Fibroblast of lung (primary cell): ENCODE data around the gene LRRC8E. TPM values are rescaled to one million over a fixed set of nuclear protein-coding genes. Genes with fewer than 3 reads are reported as not detected.

Source experiments
- DNase-seq, 2 donors: peaks; one replicate each; pipeline versions ENCODE4 v3.0.0 to v3.0.0-alpha.2; 2010; ENCODE audit warnings: low read depth in 2 of 2
- H2AFZ ChIP-seq: 2 replicates; pipeline ENCODE4 v1.5.1; 2012; ENCODE audit warnings: low read length, control low read depth, inconsistent platforms
- H3K27ac ChIP-seq: 2 replicates; pipeline ENCODE4 v1.5.1; 2011; ENCODE audit warnings: low read length, control low read depth; ENCODE audit not compliant: insufficient read depth
- H3K27me3 ChIP-seq: 2 replicates; pipeline ENCODE4 v1.5.1; 2011; ENCODE audit warnings: mild to moderate bottlenecking, low read length; ENCODE audit not compliant: control insufficient read depth, insufficient read depth
- H3K36me3 ChIP-seq: 2 replicates; pipeline ENCODE4 v1.5.1; 2011; ENCODE audit warnings: low read length; ENCODE audit not compliant: control insufficient read depth, insufficient read depth
- H3K4me1 ChIP-seq: 2 replicates; pipeline ENCODE4 v1.5.1; 2011; ENCODE audit warnings: low read length; ENCODE audit not compliant: control insufficient read depth, insufficient read depth; ENCODE audit errors: extremely low read depth
- H3K4me2 ChIP-seq: 2 replicates; pipeline ENCODE4 v1.5.1; 2011; ENCODE audit warnings: low read length, control low read depth; ENCODE audit not compliant: insufficient read depth; ENCODE audit errors: extremely low read depth
- H3K4me3 ChIP-seq, 4 experiments: fragments of 200-600 bp in 1 of 4; sonication (generic) in 1 of 4; replicated peaks in 1 of 4; 2 replicates each; pipeline ENCODE4 v1.5.1; 2011 to 2016; ENCODE audit warnings: low read length in 4 of 4, low read depth in 3 of 4, mild to moderate bottlenecking in 3 of 4, control low read depth in 2 of 4, inconsistent platforms in 1 of 4, mixed read lengths in 1 of 4; ENCODE audit not compliant: insufficient read depth in 1 of 4; ENCODE audit errors: control extremely low read depth in 1 of 4
- H3K79me2 ChIP-seq: 2 replicates; pipeline ENCODE4 v1.5.1; 2012; ENCODE audit warnings: mild to moderate bottlenecking, low read length, inconsistent platforms; ENCODE audit not compliant: control insufficient read depth, insufficient read depth
- H3K9ac ChIP-seq: 2 replicates; pipeline ENCODE4 v1.5.1; 2011; ENCODE audit warnings: mild to moderate bottlenecking, low read length, control low read depth; ENCODE audit not compliant: insufficient read depth
- H3K9me3 ChIP-seq: 2 replicates; pipeline ENCODE4 v1.5.1; 2012; ENCODE audit warnings: low read depth, low read length; ENCODE audit not compliant: control insufficient read depth, insufficient read depth
- H4K20me1 ChIP-seq: 2 replicates; pipeline ENCODE4 v1.5.1; 2011; ENCODE audit warnings: low read length; ENCODE audit not compliant: control insufficient read depth, insufficient read depth; ENCODE audit errors: extremely low read depth
- EZH2 ChIP-seq: IDR thresholded peaks from 2 replicates; pipeline ENCODE4 v1.5.1; 2012; ENCODE audit warnings: low read length, control low read depth, mild to moderate bottlenecking; ENCODE audit errors: missing control alignments
- polyA plus RNA-seq, 2 donors: library from polyadenylated mRNA; depleted of rRNA in 1 of 2; stranded (reverse) in 1 of 2; unstranded in 1 of 2; fragments of >200 nt; gene quantifications; 2 replicates each; pipeline ENCODE4 v1.2.1, GENCODE V29; 2011 to 2012; ENCODE audit warnings: missing spikeins in 1 of 2
- total RNA-seq: library from RNA; depleted of rRNA; stranded (reverse); fragments of >200 nt; gene quantifications from 2 replicates; pipeline ENCODE4 v1.2.1, GENCODE V29; 2014
- TF ChIP-seq, protein P1 (sequence below), 2 donors: IDR thresholded peaks in 1 of 2; conservative IDR thresholded peaks in 1 of 2; 1 replicate in 1 of 2; 2 replicates in 1 of 2; pipeline ENCODE4 v1.5.1; 2011 to 2012; ENCODE audit warnings: low read length in 2 of 2, control low read depth in 1 of 2, inconsistent platforms in 1 of 2, low read depth in 1 of 2, mild to moderate bottlenecking in 1 of 2

Gene LRRC8E
- total and polyA plus RNA-seq, 2 donors (not counting 1 experiment from before 2014, with no cell fraction given), result 3.0 to 3.7 TPM

DNA sequence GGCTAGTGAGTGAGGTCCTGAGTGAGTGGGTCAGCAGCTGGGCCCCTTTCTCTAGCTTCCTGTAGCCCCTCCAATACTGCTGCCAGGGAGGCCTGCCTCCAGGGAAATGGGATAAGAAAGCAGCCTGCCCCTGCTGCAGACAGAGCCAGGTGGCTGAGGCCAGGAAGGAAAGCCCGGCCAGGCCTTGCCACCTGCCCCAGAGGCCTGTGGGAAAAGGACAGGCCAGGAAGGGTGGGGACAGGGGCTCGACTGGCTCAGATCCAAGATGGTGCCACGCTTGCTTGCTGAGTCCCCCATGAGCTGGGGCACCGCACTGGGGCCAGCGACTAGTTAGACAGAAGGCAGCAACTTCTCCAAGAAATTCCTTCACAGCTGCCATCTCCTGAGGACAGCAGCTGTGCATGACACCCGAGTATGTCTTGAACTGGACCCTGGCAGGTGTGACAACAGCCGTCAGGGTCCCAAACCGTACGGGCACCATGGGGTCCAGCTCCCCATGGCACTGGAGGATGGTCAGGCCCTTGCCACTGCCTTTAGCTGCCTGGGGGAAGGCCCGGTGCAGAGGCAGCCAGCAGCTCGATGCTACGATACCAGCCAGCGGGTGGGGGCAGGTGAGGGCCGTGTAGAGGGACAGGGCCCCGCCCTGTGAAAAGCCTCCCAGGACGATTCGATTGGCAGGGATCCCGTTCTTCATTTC is 9.1 kb upstream of the LRRC8E start:
- Histone ChIP-seq H3K79me2 (no peaks in the 10 kb centered on the region), H3K27ac (no peak overlapping the region), H3K9ac (no peak overlapping the region), H3K36me3 (no peaks in the 10 kb centered on the region), H3K9me3 (no peaks in the 10 kb centered on the region), H4K20me1 (no peaks in the 10 kb centered on the region), H3K4me3 (no peak overlapping the region), H3K27me3 (peaks cover 7% of the 10 kb centered on the region), H3K4me1 (no peaks in the 10 kb centered on the region), H2AFZ (no peak overlapping the region), H3K4me2 (no peak overlapping the region)
- no peak for DNase-seq
- TF ChIP-seq EZH2, result no peak
- TF ChIP-seq, protein P1, sequence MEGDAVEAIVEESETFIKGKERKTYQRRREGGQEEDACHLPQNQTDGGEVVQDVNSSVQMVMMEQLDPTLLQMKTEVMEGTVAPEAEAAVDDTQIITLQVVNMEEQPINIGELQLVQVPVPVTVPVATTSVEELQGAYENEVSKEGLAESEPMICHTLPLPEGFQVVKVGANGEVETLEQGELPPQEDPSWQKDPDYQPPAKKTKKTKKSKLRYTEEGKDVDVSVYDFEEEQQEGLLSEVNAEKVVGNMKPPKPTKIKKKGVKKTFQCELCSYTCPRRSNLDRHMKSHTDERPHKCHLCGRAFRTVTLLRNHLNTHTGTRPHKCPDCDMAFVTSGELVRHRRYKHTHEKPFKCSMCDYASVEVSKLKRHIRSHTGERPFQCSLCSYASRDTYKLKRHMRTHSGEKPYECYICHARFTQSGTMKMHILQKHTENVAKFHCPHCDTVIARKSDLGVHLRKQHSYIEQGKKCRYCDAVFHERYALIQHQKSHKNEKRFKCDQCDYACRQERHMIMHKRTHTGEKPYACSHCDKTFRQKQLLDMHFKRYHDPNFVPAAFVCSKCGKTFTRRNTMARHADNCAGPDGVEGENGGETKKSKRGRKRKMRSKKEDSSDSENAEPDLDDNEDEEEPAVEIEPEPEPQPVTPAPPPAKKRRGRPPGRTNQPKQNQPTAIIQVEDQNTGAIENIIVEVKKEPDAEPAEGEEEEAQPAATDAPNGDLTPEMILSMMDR (conservative IDR thresholded peaks at IDR 0.05 in 1 of 2, IDR thresholded peaks at IDR 0.05 in 1 of 2; ENCODE audit: low read depth in 1 of 2, low read length in 2 of 2), result no peak

- no peak overlapping the region for H3K9ac ChIP-seq
- H3K4me2 ChIP-seq, result no peak overlapping the region
- no peak overlapping the region for H2AFZ ChIP-seq
- H4K20me1 ChIP-seq, result no peaks in the 10 kb centered on the region
- no peak for DNase-seq
- H3K27ac ChIP-seq, result no peak overlapping the region
- no peaks in the 10 kb centered on the region for H3K9me3 ChIP-seq
- no peak for TF ChIP-seq EZH2
- TF ChIP-seq, protein P1 (conservative IDR thresholded peaks at IDR 0.05 in 1 of 2, IDR thresholded peaks at IDR 0.05 in 1 of 2; ENCODE audit: low read depth in 1 of 2, low read length in 2 of 2), result no peak
- no peak overlapping the region for H3K4me3 ChIP-seq
- no peaks in the 10 kb centered on the region for H3K4me1 ChIP-seq
- no peaks in the 10 kb centered on the region for H3K79me2 ChIP-seq
- no peaks in the 10 kb centered on the region for H3K36me3 ChIP-seq
- H3K27me3 ChIP-seq, result peaks cover 4% of the 10 kb centered on the region
These were observed 8.5 kb upstream of the LRRC8E start for GRCh38 chr19:7879836-7880235.

DNA sequence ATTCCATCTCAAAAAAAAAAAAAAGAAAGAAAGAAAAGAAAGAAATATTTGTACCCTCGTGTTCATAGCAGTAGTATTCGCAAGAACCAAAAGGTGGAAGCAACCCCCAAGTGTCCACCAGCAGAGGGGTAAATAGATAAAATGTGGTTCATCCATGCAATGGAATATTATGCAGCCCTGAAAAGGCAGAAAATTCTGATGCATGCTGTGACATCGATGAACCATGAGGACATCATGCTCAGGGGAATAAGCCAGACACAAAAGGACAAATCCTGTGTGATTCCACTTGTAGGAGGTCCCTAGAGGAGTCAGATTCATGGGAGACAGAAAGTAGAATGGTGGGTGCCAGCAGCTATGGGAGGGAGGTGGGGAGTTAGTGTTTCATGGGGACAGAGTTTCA is 6.4 kb upstream of the LRRC8E start:
- DNase-seq, result no peak
- H3K4me2 ChIP-seq, result no peak overlapping the region
- H3K27ac ChIP-seq, result no peak overlapping the region
- H3K4me1 ChIP-seq, result no peaks in the 10 kb centered on the region
- H3K9ac ChIP-seq, result no peak overlapping the region
- H3K36me3 ChIP-seq, result no peaks in the 10 kb centered on the region
- TF ChIP-seq, protein P1 (conservative IDR thresholded peaks at IDR 0.05 in 1 of 2, IDR thresholded peaks at IDR 0.05 in 1 of 2; ENCODE audit: low read depth in 1 of 2, low read length in 2 of 2), result no peak
- TF ChIP-seq EZH2, result no peak
- no peaks in the 10 kb centered on the region for H4K20me1 ChIP-seq
- H3K9me3 ChIP-seq, result no peaks in the 10 kb centered on the region
- no peak overlapping the region for H2AFZ ChIP-seq
- no peaks in the 10 kb centered on the region for H3K27me3 ChIP-seq
- no peaks in the 10 kb centered on the region for H3K79me2 ChIP-seq
- H3K4me3 ChIP-seq, result no peak overlapping the region
